Right renal cortex interstitium (tissue), 3 donors: ENCODE data around the gene TTYH3. TPM values are rescaled to one million over a fixed set of nuclear protein-coding genes. Genes with fewer than 3 reads are reported as not detected.
"Not testable (repeated sequence)": the region's sequence is repeated elsewhere in the genome, so short reads cannot be mapped to it uniquely, and the experiment has no call there.

Experiments
- DNase-seq, 3 donors: peaks; one replicate each; pipeline ENCODE4 v3.0.0-alpha.2; 2013; ENCODE audit warnings: low read depth in 3 of 3, low spot score in 2 of 3
- polyA plus RNA-seq, 3 donors: library from polyadenylated mRNA; unstranded; fragments of 120-200 nt; gene quantifications; one replicate each; pipeline ENCODE4 v1.2.1, GENCODE V29; 2013; ENCODE audit not compliant: insufficient read length in 3 of 3

The TTYH3 gene
- polyA plus RNA-seq, 3 donors: 65.8 to 75.9 (median 68.7) TPM

DNA sequence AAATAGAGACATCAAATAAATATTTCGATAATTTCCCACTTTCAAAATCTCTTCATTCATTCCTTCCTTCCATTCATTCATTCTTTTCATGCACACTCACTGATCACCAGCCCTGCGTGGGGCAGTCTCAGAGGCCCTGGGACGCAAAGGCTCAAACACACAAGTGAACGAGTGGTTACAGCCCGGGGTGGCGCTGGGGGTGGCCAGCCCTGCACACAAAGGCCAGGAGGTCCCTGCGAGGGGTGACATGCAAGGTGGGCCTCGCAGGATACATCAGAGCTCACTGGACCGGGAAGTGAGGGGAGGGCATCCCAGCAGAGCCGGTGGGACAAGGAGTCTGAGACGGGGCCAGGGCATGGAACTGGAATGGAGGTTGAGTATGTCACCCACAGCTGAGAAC lies 29.9 kb upstream of the TTYH3 start:
- DNase-seq: no peak

DNA sequence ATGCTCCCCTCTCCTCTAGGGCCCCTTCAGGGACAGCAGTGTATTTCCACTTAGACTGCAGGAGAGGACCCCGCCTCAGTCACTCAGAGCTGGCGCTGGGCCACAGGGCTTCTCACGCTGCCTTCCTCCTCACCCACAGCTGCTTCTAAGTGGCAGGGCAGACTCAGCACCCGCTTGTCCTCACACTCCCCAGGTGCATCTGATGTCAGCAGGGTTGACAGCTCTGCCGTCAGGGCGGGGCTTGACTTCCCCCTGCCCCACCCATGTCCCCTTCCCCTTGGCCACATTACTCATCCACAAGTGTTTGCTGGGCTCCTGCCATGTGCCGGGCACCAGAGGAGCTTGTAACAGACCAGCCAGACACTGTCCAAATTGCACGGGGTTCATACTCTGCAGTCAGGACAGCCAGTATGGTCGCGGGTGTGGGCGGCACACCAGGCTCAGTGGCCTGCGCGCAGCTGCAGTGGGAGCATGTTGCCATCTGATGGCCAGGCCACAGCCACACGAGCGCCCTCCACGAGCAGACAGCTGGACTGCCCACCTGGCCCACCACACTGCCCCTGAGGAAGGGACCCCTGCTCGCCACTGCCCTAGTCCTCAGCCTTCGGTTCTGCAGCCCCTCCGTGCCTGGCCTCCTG lies 29.3 kb upstream of the TTYH3 start:
- no peak for DNase-seq

DNA sequence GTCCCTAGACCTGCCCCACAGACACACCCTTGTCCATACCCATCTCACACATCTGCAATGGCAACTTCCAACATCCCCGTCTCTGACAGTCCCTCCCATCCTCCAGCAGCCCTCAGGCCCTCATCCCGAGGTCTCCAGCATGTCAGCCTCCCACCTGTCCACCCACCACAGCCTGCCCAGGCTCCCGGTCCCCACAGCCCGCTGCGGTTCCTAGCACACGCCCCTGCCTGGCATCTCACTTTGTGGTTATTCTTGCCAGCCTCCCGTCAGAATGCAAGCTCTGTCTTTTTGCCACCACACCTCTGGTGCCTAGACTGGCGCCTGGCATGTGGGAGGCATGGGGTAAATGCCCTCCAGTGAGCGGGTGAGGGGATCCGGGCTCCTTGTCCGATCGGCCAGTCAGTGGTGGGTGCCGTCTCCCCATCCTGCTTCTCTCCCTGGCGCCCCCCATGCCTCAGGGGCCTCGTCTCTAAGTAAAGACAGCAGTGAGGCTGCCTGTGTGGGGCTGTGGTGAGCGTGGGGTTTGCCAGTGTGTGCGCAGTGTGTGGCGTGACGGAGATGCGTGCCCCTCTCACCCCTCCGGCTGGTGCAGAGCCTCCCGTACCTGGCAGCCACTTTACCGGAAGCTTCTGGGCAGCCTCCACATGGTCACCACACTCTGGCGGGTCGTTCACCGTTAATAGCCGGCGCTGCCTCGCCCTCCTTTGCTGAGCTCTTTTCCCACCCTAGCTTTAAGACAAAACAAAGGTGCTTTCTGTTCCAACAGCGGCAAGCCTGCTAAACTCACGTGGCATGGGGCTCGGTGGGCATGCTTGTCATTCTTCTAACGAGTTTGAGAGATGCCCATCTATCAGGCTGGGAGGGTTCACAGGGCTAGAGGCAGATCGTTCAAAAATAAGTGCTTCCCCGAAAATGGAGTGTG lies 28.5 kb upstream of the TTYH3 start:
- DNase-seq: no peak

DNA sequence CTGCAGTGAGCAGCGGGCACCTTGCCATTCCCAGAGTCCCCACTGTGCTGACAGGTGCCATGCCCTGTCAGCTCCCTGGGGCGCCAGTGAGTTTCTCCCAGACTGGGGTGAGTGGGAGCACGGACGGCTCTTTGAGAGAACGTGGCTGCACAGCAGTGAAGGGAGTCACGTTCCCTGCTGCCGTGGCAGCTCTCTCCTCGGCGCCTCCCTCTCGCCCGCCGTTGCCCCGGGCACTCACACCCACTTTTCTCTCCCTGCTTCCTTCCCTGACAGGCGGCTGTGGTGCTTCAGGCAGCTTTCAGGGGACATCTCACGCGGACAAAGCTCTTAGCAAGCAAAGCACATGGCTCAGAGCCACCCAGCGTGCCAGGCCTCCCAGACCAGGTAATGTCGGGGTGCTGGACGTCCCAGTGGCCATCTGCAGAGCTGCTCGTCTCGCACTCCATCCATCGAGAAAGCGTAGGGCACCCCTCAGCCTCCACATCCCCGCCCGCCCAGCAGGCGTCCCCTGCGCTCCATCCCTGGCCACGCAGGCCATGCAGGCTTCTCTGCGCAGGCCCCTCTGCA lies 27.1 kb upstream of the TTYH3 start:
- DNase-seq: no peak

DNA sequence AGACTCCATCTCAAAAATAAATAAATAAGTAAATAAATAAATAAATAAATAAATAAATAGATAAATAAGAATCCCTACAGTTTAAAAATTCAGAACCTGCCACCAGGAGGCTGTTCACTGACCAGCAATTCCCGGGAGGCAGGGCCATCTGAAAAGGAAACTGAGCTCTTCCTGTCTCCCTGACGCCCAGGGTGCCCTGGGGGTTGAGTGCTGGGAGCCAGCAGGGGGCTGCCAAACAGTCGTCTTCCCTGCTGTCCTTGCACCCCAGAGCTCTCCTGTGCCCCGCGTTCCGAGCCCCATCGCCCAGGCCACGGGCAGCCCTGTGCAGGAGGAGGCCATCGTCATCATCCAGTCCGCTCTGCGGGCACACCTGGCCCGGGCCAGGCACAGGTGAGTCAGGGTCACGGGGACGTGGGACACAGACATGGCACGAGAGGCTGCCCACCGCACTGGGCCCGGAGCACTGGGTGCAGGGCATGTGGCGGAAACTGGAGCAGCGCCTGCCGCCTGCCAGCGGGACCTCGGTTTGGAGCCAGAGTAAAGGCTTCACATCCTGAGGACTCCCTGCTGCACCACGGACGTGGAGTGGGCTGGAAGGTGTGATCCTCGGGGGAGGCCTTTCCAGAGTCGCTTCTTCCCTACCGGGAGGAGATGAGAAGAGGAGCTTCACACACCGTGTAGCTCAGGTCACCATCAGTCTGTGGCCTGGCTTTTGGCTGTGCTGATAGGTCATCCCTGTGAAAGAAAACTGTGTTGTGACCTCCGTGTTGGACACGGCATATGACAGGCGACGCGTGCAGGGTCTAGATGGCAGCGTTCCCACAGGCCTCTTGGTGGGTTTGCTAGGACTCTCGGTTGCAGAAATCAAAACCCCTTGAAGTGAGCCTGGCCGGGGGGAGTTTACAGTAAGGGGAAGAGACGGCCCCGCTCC lies 25.9 kb upstream of the TTYH3 start:
- DNase-seq: no peak

DNA sequence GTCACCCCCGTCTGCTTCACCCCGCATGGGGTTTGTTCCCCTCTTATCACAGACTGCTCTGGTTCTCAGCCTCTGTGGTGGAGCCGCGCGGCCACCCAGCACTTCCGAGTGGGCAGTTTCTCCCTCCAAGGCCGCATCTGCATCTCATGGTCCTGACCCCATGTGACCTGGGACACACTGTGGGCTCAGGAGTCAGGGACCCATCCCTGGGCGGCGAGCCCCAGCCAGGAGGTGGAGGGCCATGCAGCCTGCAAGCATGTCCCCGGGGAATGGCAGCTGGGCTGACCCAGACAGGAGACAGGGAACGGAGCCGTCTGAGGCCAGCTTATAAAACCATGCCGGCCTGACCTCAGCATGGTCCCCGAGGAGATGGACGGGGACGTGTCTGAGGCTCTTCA lies 25.2 kb upstream of the TTYH3 start:
- DNase-seq: no peak

DNA sequence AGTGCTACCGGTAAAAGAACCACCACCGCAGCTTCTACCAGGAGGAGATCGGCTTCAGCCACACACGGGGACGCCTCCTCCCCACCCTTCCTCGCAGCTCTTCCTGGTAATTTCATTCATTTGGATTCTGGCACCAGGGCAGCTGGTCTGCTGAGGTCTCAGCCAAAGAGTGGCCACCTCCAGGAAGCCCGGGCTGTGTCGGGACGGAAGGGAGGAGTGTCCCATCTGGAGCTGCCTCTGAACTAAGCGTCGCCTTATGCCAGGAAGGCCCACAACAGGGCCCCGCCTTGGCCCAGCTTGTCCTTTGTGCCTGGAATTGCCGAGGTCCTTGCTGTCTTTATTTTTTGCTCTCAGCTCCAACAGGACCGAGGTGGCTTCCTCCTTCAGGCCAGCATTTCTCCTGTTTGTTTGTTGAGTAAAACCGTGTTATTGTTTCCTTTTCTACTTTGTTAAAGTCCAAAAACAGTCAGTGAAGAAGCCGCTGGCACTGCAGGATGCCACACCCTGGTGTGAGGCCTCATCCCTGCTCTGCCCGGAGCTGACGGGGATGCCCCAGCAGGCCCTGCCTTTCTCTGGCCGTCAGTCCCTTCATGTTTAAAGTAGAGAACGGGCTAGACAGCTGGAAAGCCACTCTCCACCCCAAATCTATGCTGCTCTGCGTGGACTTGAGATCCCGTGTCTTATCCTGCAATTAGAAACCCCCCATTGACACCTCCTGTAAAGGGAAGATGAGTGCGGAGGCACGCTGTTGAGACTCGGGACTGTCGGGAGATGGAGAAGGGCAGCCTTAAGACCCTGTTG lies 24.5 kb upstream of the TTYH3 start:
- no peak for DNase-seq

DNA sequence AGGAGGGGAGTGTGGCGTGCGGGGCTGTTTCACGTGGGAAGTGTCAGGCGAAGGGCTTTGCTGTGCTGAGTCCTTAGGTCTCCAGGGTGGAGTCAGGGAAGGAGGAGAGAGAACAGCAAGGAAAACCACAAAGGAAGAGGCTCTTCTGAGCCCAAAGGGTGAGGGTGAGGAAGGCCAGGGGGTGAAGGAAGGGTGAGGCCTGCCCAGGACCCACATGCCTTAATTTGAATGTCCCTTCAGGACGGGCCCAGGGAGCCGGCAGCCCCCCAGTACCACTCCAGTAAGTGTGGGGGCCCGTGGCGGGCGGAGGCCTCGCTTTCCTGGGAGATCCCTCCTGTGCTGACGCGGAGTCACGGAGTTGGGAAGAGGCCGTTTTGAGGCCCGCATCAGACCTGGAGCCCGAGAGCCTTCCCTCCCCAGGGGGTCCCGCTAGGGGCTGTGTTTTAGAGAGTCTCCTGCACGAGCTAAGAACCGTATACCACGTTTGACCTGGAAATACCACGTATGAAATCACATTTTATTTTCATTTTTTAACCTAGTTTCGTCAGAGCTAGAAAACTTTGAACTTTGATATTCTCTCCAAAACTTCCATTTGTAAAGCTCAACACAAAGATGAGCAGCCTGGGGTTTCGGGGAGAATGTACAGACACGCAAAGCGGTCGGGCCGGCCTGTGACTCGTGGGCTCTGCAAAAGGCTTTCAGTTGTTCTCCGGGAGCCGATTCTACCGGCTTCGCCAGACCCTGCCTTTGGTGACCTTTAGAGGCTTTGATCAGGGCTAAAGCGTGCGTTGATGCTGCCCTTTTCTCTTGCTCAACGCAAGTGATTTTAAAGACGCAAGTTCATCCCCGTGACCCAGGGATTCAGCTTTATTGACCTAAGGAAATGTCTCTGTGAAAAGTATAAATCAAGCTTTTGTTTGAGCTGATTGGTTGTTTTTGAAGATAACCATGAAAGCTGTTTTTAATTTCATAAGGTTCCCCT lies 23.6 kb upstream of the TTYH3 start:
- DNase-seq: no peak

DNA sequence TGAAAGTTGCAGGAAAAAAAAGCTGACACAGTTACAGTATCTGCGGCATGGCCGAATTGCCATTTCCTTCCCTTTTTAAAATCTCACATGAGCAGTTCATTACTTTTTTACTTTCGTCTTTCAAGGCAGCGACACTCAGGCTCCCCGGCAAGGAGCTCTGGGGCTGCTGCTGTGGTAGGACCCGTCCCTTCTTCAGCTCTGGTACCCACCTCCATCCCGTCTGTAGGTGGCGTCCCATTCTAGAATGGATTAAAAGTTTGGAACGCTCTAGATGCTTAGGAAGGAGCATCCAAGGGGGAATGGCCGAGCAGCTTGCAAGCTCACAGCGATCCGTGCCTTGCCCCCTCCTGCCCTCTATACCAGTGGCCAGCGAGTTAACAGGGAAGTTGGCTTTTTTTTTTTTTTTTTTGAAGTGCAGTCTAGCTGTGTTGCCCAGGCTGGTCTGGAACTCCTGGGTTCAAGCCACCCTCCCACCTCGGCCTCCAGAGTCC lies 22.8 kb upstream of the TTYH3 start:
- DNase-seq: no peak

DNA sequence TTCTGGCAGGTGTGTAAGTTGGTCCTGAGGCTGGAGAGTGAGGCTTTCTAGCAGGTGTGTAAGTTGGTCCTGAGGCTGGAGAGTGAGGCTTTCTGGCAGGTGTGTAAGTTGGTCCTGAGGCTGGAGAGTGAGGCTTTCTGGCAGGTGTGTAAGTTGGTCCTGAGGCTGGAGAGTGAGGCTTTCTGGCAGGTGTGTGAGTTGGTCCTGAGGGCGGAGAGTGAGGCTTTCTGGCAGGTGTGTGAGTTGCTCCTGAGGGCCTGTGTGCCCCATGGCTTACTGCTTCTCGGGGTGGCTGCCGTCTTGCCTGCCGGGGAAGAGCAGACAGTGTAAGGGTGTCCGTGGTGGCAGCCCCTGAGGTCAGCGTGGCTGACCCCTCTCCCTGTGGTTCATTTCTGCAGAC lies 22.1 kb upstream of the TTYH3 start:
- DNase-seq: not testable (repeated sequence)

DNA sequence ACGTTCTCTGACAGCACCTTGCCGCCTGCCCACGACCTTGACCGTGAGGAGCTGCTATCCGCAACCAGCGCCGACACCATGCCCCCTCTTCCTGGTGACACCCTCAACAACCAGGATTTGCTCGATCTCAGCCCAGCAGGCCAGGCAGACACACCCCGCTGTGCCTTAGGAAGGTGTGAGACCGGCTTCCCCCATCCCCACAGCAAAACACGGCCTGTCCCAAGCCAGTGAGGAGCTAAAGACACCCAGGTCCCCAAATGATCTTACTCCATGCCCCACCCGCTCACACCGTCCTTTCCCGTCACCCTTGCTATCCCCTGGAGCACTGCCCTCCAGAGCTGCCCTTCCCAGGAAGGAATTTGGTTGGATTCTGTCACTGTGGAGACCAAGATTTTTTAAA lies 21.3 kb upstream of the TTYH3 start:
- no peak for DNase-seq

DNA sequence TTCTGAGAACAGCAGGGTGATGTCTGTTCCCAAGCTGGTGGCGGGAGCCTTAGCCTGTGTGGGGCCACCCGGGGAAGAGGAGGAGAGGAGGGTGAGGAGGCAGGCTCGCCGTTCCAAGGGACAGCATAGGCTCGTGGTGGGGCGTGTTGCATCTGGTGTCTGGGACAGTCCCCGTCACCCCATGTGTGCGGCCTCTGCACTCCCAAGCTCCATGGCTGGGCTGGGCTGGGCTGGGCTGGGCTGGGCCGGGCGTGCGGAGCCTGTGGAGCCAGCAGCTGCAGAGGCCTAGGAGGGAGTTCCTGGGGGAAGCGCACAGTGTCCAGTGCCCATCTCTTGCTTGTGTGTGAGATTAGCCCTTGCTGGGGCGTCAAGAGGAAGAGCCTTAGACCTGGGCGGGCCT lies 20.9 kb upstream of the TTYH3 start:
- DNase-seq: no peak

DNA sequence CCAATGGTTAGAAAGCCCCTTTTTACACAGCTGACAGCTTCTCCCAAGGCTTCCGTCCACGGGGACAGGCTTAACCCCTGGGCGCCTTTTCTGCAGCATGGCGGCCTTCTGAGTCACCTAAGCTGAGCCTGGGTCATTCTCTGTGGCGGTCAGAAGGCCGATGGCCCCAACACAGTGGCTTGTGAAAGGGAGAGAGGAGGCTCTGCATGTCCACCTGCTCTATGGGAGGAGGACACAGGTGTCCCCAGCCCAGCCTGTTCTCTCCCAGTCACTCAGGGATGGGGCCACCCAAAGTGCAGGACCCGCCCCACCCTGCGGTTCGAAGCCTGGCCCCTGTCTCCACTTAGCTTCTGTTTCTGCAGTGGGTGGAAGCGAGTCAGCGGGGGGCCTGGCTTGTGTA lies 20.4 kb upstream of the TTYH3 start:
- DNase-seq: no peak

DNA sequence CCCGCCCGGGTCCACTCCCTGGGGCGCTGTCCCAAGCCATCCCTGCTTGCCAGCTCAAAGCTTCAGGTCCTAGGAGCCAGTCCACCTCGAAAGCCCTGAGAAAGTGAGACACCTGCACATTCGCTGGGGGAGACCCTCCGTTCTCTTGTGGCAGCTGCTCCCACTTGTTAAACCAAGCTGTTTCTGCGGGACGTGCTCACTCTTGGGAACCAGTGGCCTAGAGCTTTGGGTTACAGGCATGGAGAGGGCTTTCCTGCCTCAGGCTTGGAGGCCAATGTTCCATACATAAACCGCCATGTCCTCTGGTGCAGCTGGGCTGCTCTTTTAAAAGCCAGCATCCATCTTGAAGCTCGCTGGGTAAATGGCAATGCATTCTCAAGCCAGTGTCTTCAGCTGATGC lies 19.9 kb upstream of the TTYH3 start:
- no peak for DNase-seq

DNA sequence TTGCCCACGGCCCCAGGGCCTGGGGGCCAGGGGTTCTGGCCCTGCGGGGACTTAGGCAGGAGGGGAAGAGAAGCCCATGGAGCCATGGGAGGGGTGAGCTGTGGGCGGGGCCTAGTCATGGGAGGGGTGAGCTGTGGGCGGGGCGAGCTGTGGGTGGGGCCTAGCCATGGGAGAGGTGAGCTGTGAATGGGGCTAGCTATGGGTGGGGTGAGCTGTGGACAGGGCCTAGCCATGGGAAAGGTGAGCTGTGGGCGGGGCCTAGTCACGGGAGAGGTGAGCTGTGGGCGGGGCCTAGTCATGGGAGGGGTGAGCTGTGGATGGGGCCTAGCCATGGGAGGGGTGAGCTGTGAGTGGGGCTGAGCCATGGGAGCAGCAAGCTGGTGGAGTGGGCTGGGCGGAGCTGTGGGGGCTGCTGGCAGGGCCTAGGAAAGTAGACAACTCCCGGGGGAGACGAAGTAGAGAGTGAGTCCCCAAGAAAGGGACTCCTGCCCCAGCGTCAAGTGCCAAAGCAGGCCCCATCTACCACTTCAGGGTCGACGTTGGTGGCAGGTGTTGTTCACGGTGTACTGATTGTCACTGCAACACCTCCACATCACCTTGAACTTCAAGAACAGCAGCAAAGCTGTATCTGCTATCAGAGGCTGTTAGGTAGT lies 19.2 kb upstream of the TTYH3 start:
- no peak for DNase-seq

DNA sequence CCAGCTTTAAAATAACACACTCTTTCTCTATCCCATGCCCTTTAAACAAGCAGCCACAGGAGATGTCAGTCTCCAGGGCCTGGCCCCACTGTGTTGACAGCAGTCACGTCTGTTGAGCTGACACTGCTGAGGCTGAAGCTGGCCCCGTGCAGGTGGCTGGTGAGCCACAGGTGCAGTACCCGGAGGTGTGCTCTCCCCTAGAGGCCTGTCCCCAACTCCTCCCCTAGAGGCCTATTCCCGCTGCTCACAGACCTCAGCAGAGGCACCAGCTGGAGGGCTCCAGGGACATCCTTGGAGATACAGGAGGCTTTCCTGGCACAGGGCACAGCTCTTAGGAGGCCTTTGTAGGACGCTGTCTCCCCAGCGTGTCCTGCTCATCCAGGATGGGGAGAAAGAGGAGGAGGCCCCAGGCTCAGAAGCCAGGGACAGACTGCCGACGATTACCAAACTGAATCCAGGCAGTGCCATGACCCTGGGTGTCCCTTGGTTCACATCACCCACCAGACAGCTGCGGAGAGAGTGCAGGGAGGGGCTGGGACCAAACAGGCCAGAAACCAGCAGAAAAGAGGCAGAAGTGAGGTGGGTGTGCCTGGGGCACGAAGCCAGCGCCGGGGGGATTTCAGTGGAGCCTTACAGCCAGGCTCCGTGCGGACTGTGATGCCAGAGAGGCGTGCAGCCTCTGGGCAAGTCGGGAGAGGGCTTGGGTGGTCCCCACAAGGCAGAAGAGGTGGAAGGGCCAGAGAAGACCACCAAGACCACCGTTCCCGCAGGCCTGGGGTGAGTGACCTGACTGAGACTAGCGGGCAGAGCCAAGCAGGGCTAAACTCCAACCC lies 18.5 kb upstream of the TTYH3 start:
- no peak for DNase-seq

DNA sequence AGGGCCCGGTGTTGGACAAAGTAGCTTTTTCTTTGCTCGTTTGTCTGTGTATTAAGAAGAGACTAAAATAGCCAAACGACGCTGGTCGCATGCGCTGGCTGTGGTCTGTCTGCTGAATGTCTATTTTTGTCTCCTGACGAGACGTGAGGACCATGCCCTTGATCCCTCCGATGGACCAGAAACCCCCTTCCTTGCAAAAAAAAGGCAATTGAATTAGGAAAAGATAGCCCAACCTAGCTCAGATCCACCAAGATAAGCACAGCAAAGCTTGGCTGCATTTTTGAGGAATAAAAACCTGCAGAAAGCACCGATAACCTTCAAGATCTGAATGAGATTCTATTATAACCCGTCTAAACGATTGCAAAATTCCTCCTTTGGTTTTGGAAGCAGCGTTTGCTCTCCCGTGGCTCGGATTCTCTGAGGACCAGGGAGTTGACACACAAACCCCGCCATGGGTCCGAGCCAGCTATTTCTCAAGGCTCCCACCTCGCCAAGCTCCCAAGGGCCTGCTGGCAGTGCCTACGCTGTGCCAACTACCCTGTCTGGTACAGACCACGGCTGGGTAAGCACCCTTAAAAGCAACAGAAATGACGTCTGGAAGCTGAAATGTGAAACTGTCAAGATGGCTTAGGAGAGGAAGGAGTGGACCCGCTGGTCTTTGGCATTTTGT lies 17.7 kb upstream of the TTYH3 start:
- DNase-seq: no peak
